ENCODE data around the gene MOCS1.

DNA sequence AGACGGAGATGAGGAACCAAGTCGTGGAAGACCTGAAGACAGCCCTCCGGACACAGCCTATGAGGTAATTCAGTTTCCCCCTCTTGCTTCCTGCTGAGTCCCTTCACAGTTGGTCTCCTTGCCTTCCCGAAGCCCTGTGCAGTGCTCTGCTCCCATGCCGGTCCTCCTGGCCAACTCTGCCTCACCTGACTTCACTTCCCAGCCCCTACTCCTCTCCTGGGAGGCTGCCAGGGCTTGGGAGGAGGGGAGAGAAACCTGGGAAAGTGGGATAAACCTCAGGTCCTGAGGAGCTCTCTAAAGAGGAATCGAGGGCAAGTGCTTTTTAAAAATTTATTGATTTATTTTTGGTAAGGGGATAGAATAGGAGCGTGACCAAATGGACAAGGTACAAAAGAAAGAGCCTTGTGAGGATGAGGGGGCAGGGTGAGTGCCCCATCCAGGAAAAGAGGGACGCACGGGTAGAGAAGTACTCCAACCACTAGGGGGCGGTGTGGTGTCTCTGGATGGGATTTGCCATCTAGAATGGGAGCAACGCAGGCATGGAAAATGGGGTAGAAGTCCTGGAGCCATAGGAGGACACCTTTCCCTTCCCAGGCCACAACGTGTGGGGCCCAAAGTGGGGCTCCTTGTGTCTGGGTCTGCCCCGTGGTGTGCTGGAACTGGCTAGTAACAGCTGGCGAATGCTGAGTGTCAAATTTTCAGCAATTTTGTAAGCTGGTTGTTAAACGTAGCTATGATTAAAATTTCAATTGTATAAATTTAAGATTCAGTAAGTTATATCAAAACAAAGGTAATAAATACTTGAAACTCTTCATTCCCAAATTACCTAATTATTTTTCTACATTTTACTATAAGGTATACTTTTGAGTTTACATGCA, 69.0 kb downstream of the MOCS1 start:
- TF ChIP-seq POLR2A (IDR thresholded peaks at IDR 0.05; ENCODE audit: extremely low read depth, insufficient read length) = no peak
- TF ChIP-seq, protein P1, sequence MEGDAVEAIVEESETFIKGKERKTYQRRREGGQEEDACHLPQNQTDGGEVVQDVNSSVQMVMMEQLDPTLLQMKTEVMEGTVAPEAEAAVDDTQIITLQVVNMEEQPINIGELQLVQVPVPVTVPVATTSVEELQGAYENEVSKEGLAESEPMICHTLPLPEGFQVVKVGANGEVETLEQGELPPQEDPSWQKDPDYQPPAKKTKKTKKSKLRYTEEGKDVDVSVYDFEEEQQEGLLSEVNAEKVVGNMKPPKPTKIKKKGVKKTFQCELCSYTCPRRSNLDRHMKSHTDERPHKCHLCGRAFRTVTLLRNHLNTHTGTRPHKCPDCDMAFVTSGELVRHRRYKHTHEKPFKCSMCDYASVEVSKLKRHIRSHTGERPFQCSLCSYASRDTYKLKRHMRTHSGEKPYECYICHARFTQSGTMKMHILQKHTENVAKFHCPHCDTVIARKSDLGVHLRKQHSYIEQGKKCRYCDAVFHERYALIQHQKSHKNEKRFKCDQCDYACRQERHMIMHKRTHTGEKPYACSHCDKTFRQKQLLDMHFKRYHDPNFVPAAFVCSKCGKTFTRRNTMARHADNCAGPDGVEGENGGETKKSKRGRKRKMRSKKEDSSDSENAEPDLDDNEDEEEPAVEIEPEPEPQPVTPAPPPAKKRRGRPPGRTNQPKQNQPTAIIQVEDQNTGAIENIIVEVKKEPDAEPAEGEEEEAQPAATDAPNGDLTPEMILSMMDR (IDR thresholded peaks at IDR 0.05; ENCODE audit: low read depth, low read length) = peak; percentile 84
- no peak for TF ChIP-seq MAX (IDR thresholded peaks at IDR 0.05; ENCODE audit: low read depth, low read length)

Measured in NB4 (cell line).